AG09309 (cell line): ENCODE data around the gene JAK1.

ENCODE experiments used
- DNase-seq: peaks from one replicate; pipeline ENCODE4 v3.0.0-alpha.2; 2010; ENCODE audit warnings: low read depth
- H3K4me3 ChIP-seq: 2 replicates; pipeline ENCODE4 v1.5.1; 2011; ENCODE audit warnings: mild to moderate bottlenecking, low read depth, low read length, moderate library complexity; ENCODE audit not compliant: control insufficient read depth
- CTCF ChIP-seq: IDR thresholded peaks from 2 replicates; pipeline ENCODE4 v1.5.1; 2011; ENCODE audit warnings: mild to moderate bottlenecking, low read depth, low read length, inconsistent platforms; ENCODE audit not compliant: insufficient read depth, control insufficient read depth; ENCODE audit errors: missing control alignments

The JAK1 gene

DNA sequence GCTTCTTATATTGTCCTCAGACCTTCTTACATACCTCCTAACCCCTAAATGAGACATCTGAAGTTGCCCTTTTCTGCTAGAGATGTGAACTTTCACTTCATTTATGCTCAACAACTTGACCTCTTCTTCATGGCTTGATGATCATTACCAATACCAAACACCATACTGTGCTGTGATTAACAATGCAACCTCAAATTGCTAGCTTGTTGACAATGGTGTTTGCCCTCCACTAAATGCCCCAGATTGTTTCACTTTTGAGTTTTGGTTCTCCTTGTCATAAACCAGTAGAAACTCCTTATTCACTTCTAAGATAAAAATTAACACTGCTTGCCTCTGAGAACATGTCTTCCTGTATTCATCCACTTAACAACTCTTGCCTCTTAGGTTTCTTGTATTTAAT is 5.6 kb downstream of the JAK1 start:
- H3K4me3 ChIP-seq: no peak overlapping the region
- no peak for DNase-seq
- TF ChIP-seq CTCF: no peak

GRCh38 chr1:64959986-64960385 is 6.4 kb downstream of the JAK1 start:
- no peak for TF ChIP-seq CTCF
- no peak for DNase-seq
- no peak overlapping the region for H3K4me3 ChIP-seq

DNA sequence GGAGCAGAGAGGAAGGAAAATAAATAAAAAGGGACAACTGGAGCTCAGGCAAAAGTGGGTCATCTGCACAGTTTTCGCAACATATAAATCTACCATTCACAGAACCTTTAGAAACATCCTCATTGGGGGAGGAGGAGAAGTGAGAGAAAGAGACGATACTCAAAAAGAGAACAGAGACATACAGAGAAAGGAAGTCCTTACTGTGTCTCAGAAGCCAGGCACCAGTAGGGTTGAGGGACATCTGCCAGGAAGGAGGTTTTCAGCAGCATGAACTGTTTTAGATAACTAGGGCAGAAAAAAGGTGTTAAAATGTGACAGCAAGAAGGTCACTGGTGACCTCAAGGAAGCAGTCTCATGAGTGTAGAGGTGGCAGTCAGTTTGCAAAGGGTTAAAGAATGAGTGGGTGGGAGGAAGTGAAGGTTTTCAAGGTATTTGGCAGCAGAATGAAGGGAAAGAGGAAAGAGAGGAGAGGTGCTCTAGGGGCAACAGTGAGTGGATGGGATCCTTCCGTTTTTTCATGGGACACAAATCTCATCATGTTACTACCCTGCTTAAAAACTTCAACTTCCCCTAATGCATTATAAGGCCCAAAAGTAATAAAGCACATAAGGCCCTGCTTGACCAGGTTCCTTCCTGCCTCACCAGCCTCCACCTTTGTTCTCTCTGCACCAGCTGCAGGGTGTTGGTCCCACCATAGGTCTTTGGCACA is 9.5 kb downstream of the JAK1 start:
- no peak overlapping the region for H3K4me3 ChIP-seq
- DNase-seq: no peak
- TF ChIP-seq CTCF: no peak

DNA sequence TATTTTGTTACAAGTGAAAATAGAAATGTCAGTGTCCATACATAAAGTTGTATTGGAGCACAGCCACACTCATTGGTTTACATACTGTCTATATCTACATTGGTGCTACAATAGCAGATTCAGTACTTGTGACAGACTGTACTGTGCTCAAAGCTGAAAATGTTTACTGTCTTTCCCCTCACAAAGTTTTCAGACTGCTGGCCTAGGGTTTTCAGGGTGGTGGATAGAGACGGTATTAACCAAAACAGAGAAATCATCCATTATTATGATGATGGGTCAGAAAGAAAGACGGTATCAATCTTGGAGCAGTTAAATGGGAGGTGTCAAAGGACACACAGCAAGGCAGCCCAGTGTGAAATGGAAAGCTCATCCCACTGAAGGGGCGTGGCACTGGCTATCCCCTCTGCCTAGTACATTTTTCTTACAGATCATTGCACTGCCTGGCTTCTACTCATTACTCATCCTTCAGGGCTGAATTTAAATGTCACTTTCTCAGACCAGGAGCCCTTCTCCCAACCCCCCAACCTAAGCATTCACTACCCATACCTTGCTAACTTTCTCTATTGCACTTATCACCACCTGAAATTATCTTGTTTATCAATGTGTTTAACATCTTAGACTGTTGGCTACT is 10.2 kb downstream of the JAK1 start:
- H3K4me3 ChIP-seq: no peak overlapping the region
- no peak for TF ChIP-seq CTCF
- DNase-seq: no peak

DNA sequence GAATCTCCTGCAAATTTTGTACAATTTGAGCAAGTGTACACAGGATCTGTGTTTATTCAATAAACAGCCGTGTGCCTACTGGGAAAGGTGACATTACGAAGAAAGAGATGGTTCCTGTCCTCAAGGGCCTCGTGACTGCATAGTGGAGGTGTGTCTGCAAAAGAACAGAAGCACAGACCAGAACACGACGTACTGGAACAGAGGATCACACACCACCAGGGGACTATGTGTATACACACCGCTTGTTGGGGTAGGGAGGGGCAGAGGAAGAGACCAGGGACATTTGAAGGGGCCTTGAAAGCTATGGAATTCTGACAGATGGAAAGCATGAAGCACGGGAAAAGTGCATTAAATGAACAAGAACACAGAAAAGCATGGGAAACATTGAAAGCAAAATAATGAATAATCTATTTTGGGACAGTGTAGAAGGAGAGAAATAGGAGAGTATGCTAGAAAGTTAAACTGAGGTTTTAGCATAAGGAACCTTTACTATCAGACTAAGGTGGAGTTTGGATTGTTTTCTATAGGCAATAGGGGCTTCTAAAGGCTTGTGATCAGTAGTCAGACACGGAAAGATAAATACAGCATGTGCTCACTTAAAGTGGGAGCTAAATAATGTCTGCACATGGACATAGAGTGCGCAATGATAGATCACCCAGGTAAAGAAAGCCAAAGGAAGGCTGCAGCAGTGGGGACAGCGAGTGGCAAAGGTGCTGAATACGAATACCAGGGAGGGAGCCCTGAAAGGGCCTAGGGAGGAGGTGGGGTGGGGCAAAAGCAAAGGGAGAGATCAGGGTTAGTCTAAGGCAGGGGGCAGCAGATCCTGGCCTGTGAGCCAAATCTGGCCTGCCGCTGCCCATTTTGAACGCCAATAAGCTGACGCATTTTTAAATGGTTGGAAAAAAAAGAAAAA is 11.0 kb downstream of the JAK1 start:
- no peak overlapping the region for H3K4me3 ChIP-seq
- no peak for DNase-seq
- no peak for TF ChIP-seq CTCF

- no peak overlapping the region for H3K4me3 ChIP-seq
- no peak for TF ChIP-seq CTCF
- DNase-seq: no peak
These were observed 13.1 kb downstream of the JAK1 start for GRCh38 chr1:64953241-64953640.
